ENCODE results near the gene CHD3.
A peak's percentile ranks its signal among the peaks of the same experiment; 100 is the strongest.

The CHD3 gene

DNA sequence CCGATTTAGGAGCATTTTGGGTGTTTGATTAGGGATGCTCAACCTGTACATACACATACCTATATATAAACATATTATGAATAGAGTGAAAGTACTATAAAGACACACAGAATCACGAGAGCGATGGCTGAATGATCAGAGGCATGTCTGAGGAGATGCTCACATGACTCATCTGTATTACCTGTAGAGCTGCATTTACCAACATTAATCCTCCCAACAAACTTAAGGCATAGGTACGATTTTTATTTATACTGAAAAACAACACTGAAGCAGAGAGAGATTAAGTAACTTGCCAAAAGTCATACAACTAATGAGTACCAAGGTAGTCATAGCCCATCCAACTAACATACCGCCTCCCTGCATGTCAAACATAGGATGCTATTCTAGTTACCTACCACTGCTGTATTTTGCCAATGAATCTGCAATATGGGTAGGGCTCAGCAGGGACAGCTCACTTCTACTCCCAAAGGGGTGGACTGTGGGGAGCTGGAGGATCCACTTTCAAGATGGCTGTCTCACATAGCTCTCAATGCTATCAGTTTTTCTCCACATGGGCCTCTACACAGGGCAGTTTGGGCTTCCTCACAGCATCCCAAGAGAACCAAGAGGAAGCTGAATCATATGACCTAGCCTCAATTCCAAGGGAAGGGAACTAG is 23.5 kb upstream of the CHD3 start:
- DNase-seq (ENCODE audit: low read depth) = no peak

DNA sequence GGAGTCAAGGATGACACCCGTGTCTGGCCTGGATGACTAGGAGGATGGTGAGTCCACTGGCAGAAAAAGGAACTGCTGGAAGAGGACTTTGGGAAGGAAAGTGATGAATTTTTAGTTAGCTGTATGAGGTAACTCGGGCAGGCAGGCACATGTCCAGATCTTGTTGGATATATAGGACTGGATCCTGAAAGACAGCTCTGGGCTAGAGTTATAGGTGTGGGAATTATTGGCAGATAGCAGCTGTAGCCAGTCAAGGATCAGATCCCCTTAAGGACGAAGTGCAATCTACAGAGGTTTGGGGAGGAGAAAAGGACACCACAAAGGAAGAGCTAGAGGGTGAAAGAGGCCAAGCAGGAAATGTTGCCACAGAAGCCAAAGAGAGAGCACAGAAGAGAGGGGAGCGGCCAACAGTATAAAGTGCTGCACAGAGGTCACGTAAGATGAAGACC is 20.7 kb upstream of the CHD3 start:
- DNase-seq (ENCODE audit: low read depth) = no peak

DNA sequence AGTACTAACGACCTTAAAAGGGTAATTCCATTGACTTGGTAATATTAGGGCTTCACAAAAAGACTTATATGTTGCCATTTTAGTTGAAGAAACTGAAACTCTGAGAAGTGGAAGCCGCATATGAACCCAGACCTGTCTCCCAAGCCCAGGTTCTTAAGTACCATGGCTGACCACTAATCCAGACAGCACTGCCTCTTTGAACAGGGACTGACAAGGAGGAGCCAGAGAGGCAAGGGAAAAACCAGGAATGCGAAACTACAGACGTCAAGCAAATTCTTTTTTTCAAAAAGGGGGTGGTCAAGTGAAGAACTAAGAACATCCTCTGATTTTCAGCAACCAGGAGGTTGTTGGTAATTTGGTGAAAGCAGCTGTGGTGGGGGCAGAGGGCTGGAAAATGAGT is 15.5 kb upstream of the CHD3 start:
- no peak for DNase-seq (ENCODE audit: low read depth)

DNA sequence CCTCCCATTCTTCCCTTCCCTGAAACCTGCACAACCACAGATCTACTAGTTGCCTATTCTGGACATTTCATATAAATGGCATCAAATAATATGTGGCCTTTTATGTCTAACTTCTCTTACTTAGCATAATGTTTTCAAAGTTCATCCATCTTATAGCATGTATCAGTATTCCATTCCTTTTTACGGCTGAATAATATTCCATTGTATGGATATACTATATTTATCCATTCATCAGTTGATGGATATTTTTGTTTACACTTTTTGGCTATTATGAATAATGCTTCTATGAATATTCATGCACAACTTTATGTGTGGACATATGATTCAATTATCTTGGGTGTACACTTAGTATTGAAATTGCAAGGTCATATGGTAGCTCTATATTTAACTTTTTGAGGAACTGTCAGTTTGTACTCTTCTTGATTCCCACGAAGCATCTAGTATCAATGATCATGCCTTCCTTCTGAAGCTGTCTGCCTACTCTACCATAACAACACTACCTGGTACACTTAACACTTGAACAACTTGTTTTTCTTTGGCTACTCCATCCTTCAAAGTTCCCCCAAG is 12.7 kb upstream of the CHD3 start:
- DNase-seq (ENCODE audit: low read depth) = no peak

DNA sequence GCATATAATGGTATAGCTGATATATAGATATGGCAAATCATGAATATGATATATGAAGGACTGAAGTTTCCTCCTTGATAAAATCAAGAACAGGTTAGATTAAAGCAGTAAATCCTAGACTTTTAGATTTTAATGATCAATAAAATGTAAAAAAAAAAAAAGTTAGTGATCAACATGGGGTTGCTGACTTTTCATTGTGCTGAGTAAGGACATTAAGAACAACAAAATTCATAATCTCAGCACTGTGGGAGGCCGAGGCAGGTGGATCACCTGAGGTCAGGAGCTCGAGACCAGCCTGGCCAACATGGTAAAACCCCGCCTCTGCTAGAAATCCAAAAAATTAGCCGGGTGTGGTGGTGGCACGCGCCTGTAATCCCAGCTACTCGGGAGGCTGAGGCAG is 10.4 kb upstream of the CHD3 start:
- DNase-seq (ENCODE audit: low read depth) = no peak

- DNase-seq (ENCODE audit: low read depth) = no peak
Observed at GRCh38 chr17:7880076-7880868, 8.3 kb upstream of the CHD3 start.

DNA sequence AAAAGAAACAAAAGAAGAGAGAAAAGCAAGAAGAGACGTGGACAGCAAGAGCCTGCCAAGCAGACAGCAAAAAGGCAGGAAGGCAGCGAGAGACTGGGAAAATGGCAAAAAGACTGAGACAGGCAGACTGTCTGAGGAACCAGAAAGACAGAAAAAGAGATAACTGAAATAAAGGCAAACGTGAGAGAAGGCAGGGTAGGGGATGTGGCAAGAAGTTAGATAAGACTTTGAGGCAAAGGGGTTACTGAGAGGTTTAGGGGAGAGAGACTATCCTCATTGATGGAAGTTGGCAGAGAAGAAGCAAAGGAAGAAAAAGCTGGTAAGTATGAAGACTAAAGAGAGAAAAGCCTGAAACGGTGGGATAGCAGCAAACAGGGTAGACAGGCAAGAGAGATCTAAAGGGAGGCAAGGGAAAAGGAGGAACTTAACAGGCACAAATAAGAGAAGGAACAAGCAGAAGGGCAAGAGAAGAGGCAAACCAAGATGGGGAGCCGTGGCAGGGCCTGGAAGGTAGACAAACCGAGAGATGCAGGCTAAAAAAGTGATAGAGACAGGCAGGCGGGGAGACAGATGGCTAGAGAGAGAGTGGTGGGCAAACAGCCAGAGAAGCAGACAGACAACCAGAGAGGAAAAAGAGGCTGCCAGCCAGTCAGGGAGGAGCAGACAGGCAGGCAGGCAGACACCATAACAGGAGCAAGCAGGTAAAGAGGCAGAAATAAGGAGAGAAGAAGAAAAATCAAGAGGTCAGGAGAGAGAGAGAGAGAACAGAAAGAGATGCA is 7.1 kb upstream of the CHD3 start:
- peak; percentile 34 for DNase-seq (ENCODE audit: low read depth)

DNA sequence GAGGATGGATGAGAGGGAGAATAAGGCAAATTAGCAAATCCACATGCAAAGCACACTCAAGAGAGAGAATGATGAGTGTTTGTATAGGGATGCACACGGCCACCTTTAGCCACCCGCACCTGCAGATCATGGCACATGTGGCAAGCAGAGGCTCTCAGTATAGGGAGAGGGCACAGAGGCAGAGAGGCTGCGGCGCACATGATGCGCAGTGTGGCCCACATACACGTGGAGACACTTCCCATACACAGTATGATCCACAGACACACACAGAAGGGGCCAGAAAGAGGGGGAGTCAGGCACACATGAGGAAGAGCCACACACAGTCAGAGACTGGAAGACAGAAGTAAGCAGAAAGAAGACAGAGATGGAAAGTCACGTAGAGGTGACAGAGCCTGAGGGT is 6.5 kb upstream of the CHD3 start:
- no peak for DNase-seq (ENCODE audit: low read depth)

GRCh38 chr17:7882629-7883028 is 6.0 kb upstream of the CHD3 start:
- peak; percentile 31 for DNase-seq (ENCODE audit: low read depth)

DNA sequence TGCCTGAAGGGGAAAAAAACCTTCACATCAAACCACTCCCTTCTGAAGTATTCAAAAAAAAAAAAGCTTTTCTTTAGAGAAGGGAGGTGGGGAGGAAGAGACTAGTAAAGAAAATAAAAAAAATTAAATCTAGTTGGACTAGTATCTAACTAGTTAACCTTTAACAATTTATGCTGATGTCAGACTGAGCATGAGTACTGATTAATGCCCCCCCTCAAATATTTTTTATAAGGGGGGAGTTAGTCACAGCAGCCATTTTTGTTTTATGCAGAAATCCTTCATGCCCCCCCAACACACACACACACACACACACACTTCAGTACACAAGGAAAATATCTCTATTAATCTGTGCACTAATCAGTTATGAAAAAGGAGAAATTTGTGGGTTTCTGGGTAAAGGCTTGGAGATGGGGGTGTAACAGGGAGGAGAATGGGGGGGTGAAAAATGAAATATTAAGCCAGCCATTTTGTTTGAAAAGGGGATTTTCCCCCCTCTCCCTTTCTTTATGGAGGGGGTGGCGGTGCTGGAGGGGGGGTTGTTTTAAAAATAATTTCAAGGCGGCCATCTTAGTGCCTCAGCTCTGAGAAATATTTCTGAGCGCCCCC is 4.7 kb upstream of the CHD3 start:
- peak; percentile 49 for DNase-seq (ENCODE audit: low read depth)

- DNase-seq (ENCODE audit: low read depth) = no peak
Observed at GRCh38 chr17:7884581-7885366, 3.8 kb upstream of the CHD3 start.

DNA sequence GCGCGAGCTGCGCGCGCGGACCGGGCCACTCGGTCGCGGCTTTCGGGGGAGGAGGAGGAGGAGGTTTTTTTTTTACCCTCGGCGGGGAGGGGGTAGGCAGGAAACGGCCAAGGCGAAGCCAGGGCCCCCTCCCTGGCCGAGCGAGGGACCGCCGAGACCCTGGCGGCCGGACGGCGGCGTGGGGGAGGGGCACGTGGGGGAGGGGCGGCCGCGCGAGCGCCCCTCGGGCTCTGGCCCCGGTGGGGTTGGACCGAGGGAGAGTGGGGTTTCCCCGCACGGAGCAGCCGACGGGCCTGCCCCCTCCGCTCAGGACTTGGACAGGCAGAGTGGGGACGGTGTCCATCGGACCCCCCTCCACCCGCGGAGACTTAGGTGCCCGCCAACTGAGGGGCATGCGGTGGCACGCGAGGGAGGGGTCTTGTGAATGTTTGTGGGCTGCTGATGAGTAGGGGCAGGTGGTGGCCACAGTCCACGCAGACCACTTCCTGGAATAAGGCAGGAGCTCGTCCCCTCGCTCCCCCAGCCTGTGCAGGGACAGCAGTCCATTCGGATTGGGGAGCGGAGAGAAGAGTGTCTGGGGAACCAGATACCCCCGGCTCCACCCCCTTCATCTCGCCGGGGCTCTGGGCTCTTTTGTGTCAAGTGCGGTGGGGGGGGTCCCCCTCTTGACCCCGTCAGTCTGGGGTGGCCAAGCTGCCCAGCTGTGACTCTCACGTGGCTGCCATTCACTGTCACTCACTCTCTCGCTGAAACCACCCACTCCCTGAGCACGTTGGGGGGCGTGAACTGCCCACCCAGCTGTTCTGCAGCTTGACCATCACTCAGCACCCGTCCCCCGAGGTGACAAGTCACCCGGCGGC is 3.0 kb upstream of the CHD3 start:
- DNase-seq (ENCODE audit: low read depth) = no peak

DNA sequence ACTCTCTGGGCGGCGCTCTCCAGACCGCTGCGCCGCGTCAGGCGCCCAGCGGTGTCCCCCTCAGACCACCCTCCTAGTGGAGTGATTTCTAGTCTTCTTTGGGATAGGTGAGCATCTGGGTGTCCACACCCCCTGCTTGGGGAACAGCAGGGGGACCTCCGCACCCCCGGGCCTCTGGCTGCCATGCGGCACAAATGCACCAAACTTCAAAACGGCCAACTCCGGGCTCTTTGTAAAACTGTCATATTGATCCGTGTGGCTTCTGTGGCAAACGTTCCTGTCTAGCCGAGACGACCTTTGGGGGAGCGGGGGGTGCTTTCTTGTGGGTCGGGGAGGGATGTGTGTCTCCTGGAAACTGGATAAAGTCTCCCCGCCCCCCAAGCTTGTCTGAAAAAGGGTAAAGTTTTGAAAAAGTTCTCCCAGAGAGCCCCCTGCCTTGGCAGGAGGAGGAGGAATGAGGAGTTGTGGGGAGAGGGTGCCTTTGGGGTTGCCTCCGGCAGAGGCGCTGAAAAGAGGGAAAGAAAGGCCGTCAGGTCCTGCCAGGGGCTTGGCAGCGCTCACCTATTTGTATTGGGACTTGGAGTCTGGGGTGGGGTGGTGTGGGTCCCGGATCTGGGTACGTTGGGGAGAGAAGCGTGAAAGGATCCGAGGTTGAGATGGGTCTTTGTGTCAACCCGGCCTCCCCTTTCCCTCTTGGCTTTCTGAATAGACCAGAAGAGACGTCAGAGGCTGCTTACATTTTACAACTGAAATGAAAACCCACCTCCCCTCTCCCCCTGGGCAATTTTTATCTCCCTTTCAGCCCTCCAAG is 2.2 kb upstream of the CHD3 start:
- no peak for DNase-seq (ENCODE audit: low read depth)

DNA sequence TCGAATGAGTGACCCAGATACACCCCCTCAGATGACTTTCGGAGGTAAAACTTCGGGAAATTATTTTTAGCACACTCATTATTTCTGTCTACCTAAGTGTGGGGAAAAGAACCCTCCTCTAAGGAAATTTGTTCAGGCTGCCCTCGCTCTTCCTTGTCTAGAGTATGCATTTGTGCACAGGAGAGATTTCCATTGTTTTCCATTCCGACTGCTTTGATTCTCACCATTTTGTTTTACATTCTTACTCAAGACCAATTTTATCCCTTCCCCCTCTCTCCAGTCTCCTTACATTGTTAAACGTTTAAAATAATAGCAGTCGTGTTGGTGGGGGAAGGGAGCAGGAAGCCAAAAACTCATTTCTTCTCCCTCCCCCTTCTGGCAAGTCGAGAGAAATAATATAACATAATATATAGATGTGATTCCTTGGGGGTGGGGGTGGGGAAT is 1.5 kb upstream of the CHD3 start:
- no peak for DNase-seq (ENCODE audit: low read depth)

GRCh38 chr17:7887482-7888183 is 956 bp upstream of the CHD3 start:
- peak; percentile 97 for DNase-seq (ENCODE audit: low read depth)

GRCh38 chr17:7889166-7889955 is 772 bp downstream of the CHD3 start:
- DNase-seq (ENCODE audit: low read depth) = peak; percentile 79

GRCh38 chr17:7893187-7893880 is 4.7 kb downstream of the CHD3 start:
- no peak for DNase-seq (ENCODE audit: low read depth)

Data from iris pigment epithelial cell (primary cell).